ENCODE results near the gene PTGDS.

PTGDS gene

DNA sequence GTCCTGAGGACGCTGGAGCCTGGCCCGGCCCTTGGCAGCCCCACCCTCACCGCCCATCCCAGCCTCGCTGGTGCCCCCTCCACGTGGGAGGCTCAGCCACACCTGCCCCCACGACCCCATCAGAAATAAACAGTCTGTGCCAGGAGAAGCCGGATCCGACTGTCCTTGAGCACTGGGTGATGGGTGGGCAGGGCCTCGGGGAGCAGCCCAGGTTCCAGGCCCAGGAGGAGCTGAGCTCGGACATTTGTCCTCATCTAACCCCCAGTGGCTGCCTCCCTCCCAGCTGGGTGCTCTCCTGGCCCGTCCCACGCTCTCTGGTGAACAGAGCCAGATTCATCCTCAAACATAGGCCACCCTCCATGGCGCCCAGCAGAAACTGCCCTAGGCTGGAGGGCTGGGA lies 4.6 kb upstream of the PTGDS start:
- Histone ChIP-seq H3K4me1 (ENCODE audit: low read length) (no peaks in the 10 kb centered on the region), H3K36me3 (replicated peaks; ENCODE audit: low read depth, low read length) (no peaks in the 10 kb centered on the region), H3K9ac (ENCODE audit: low read length) (no peak overlapping the region), H3K9me3 (ENCODE audit: insufficient read depth, low read length) (no peaks in the 10 kb centered on the region), H3K79me2 (ENCODE audit: low read length) (no peaks in the 10 kb centered on the region), H3K27ac (ENCODE audit: low read length) (no peak overlapping the region), H2AFZ (ENCODE audit: low read depth, low read length) (no peak overlapping the region), H4K20me1 (ENCODE audit: insufficient read depth, low read length) (no peaks in the 10 kb centered on the region), H3K4me2 (ENCODE audit: low read length) (no peak overlapping the region), H3K27me3 (ENCODE audit: low read depth, low read length) (peaks cover 8% of the 10 kb centered on the region; the same call in 1 of the 2 replicates), H3K4me3 (ENCODE audit: low read length) (no peak overlapping the region)
- TF ChIP-seq, protein P1, sequence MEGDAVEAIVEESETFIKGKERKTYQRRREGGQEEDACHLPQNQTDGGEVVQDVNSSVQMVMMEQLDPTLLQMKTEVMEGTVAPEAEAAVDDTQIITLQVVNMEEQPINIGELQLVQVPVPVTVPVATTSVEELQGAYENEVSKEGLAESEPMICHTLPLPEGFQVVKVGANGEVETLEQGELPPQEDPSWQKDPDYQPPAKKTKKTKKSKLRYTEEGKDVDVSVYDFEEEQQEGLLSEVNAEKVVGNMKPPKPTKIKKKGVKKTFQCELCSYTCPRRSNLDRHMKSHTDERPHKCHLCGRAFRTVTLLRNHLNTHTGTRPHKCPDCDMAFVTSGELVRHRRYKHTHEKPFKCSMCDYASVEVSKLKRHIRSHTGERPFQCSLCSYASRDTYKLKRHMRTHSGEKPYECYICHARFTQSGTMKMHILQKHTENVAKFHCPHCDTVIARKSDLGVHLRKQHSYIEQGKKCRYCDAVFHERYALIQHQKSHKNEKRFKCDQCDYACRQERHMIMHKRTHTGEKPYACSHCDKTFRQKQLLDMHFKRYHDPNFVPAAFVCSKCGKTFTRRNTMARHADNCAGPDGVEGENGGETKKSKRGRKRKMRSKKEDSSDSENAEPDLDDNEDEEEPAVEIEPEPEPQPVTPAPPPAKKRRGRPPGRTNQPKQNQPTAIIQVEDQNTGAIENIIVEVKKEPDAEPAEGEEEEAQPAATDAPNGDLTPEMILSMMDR (IDR thresholded peaks at IDR 0.05; ENCODE audit: low read depth, low read length): no peak
- no peak for TF ChIP-seq EZH2phosphoT487 (IDR thresholded peaks at IDR 0.05; ENCODE audit: low read depth)

DNA sequence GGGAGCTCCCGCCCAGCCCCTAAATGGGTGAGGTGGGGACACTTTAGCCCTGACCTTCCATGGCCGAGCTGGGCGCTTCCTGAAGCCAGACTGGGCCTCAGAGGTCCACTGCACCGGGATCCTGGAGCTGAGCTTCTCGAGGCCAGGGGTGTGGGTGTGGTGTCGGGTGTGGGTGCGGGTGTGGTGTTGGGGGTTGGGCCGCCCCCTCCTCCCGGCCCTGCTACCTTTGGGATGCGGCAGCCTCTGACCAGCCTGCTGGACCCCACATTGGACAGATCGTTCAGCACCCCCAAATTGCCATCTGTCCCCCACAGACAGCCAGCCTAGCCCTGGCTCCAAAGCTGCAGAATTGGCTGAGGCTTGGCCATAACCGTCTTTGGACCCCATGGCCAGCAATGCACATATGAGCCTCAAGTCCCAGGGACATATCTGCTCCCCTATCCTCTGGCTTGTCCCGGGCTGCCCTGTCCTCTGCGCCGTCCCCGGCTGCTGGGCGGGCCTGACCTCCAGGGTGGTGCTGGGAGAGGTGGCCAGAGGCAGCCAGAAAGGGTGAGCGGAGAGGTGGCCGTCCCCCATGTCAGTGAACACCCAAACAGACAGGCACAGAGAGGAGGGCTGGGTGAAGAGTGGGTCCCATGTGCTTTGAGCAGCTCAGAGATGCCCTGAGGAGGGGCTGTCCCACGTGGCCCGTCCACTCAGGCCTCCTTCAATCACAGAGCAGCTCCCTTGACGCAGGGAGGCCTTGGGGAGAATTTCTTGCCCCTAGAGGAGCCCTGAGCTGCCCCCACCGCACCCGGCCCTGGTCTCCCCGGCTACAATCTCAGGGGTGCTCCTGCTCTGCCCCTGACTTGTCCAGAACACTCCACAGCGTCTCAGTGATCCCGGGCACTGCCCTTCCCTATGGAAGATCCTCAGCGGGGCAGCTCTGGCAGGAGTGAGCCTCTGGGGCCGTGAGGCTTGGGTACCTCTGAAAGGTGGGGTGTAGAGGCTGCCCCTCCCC lies 3.4 kb upstream of the PTGDS start:
- Histone ChIP-seq H3K79me2 (ENCODE audit: low read length) (no peaks in the 10 kb centered on the region), H3K4me2 (ENCODE audit: low read length) (no peak overlapping the region), H3K4me1 (ENCODE audit: low read length) (no peaks in the 10 kb centered on the region), H3K27ac (ENCODE audit: low read length) (no peak overlapping the region), H3K4me3 (ENCODE audit: low read length) (no peak overlapping the region), H4K20me1 (ENCODE audit: insufficient read depth, low read length) (no peaks in the 10 kb centered on the region), H3K9me3 (ENCODE audit: insufficient read depth, low read length) (no peaks in the 10 kb centered on the region), H3K27me3 (ENCODE audit: low read depth, low read length) (peaks cover 8% of the 10 kb centered on the region; the same call in 1 of the 2 replicates), H3K9ac (ENCODE audit: low read length) (no peak overlapping the region), H3K36me3 (replicated peaks; ENCODE audit: low read depth, low read length) (no peaks in the 10 kb centered on the region), H2AFZ (ENCODE audit: low read depth, low read length) (no peak overlapping the region)
- TF ChIP-seq, protein P1 (IDR thresholded peaks at IDR 0.05; ENCODE audit: low read depth, low read length): no peak
- no peak for TF ChIP-seq EZH2phosphoT487 (IDR thresholded peaks at IDR 0.05; ENCODE audit: low read depth)

DNA sequence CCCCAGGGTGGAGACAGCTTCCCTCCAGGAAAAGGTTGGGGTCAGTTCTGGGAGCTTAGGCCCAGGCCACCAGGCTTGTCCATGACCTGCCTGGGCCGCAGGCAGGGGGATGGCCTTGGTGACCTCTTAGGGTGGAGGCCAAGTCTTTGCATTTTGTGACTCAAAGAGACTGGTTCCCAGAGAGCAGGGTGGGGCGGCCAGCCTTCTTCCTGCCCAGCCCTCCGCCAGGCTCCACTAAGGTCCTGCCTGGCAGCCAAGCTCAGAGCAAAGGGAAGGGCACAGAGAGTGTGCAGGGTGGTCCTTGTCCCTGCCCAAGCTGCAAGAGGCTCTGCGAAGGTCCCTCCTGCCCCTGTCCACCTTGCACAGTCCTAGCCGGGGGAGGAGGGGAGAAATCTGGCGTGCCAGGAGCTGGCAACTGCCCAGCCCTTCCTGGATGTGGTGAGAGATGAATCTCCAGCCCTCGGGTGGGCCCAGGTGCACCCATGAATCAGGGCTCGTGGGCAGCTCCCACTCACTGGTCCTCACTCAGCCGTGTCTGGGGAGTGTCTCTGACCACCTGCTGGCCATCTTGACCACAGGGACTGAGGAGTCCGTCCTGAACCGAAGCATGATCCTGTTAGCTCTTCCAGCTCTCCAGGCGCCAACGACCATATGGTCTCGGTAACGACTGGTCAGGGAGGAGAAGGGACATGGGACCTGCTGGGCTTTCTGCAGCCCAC lies 2.3 kb upstream of the PTGDS start:
- no peak overlapping the region for H2AFZ ChIP-seq (ENCODE audit: low read depth, low read length)
- no peak overlapping the region for H3K9ac ChIP-seq (ENCODE audit: low read length)
- TF ChIP-seq EZH2phosphoT487 (IDR thresholded peaks at IDR 0.05; ENCODE audit: low read depth): no peak
- TF ChIP-seq, protein P1 (IDR thresholded peaks at IDR 0.05; ENCODE audit: low read depth, low read length): no peak
- no peaks in the 10 kb centered on the region for H4K20me1 ChIP-seq (ENCODE audit: insufficient read depth, low read length)
- no peak overlapping the region for H3K4me2 ChIP-seq (ENCODE audit: low read length)
- no peaks in the 10 kb centered on the region for H3K36me3 ChIP-seq (replicated peaks; ENCODE audit: low read depth, low read length)
- no peaks in the 10 kb centered on the region for H3K79me2 ChIP-seq (ENCODE audit: low read length)
- no peak overlapping the region for H3K27ac ChIP-seq (ENCODE audit: low read length)
- H3K4me3 ChIP-seq (ENCODE audit: low read length): no peak overlapping the region
- peaks cover 8% of the 10 kb centered on the region; the same call in 1 of the 2 replicates for H3K27me3 ChIP-seq (ENCODE audit: low read depth, low read length)
- H3K9me3 ChIP-seq (ENCODE audit: insufficient read depth, low read length): no peaks in the 10 kb centered on the region
- H3K4me1 ChIP-seq (ENCODE audit: low read length): no peaks in the 10 kb centered on the region

DNA sequence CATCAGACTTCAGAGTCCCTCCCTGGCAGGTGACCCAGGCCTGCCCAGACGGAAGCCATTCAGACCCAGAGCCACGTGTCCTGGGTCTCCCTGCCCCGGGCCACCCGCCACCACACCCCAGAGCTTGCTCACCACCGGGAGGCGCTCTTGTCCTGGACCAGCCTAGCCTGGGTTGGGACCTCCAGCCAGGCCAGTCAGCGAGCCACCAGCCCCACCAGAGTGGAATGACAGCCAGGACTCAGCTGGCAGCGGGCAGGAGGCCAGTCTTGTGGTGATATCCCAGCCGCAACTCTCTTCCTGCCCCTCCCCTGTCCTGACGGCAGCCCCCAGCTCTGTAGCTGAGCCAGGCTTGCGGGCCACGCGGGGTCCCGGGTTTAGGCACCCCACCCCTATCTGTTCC lies 1.7 kb upstream of the PTGDS start:
- H3K79me2 ChIP-seq (ENCODE audit: low read length): no peaks in the 10 kb centered on the region
- H2AFZ ChIP-seq (ENCODE audit: low read depth, low read length): no peak overlapping the region
- no peaks in the 10 kb centered on the region for H4K20me1 ChIP-seq (ENCODE audit: insufficient read depth, low read length)
- no peak overlapping the region for H3K27ac ChIP-seq (ENCODE audit: low read length)
- TF ChIP-seq, protein P1 (IDR thresholded peaks at IDR 0.05; ENCODE audit: low read depth, low read length): peak; percentile 23
- no peak for TF ChIP-seq EZH2phosphoT487 (IDR thresholded peaks at IDR 0.05; ENCODE audit: low read depth)
- no peaks in the 10 kb centered on the region for H3K4me1 ChIP-seq (ENCODE audit: low read length)
- H3K27me3 ChIP-seq (ENCODE audit: low read depth, low read length): peaks cover 8% of the 10 kb centered on the region; the same call in 1 of the 2 replicates
- H3K36me3 ChIP-seq (replicated peaks; ENCODE audit: low read depth, low read length): no peaks in the 10 kb centered on the region
- H3K4me3 ChIP-seq (ENCODE audit: low read length): no peak overlapping the region
- no peaks in the 10 kb centered on the region for H3K9me3 ChIP-seq (ENCODE audit: insufficient read depth, low read length)
- H3K9ac ChIP-seq (ENCODE audit: low read length): no peak overlapping the region
- no peak overlapping the region for H3K4me2 ChIP-seq (ENCODE audit: low read length)

Measured in OCI-LY3 (cell line).